GM12892 (cell line): ENCODE results near the gene THOC2.

ENCODE experiments used
- POLR2A ChIP-seq: IDR thresholded peaks from 2 replicates; pipeline ENCODE4 v1.6.1; 2011; ENCODE audit warnings: low read depth, low read length, control low read depth
- POLR2AphosphoS5 ChIP-seq: IDR thresholded peaks from 2 replicates; pipeline ENCODE4 v1.6.1; 2011; ENCODE audit warnings: low read depth, low read length, control low read depth
- TAF1 ChIP-seq: IDR thresholded peaks from 2 replicates; pipeline ENCODE4 v1.6.1; 2011; ENCODE audit warnings: low read depth, mild to moderate bottlenecking, control low read depth, low read length, borderline replicate concordance

- no peak for TF ChIP-seq POLR2A
- no peak for TF ChIP-seq POLR2AphosphoS5
- no peak for TF ChIP-seq TAF1
Measured at GRCh38 chrX:123648028-123648810, 84.6 kb downstream of the THOC2 start.
